SKM-1 treated with dmso at 0.1 percent for 144 hours (cell line): ENCODE results near the gene KIF6.
A peak's percentile ranks its signal among the peaks of the same experiment; 100 is the strongest.
"Not testable (repeated sequence)": the region's sequence is repeated elsewhere in the genome, so short reads cannot be mapped to it uniquely, and the experiment has no call there.

ENCODE experiments used
- DNase-seq: peaks from one replicate; lab custom pipeline; 2025; ENCODE audit not compliant: unreplicated experiment; lab: John Stamatoyannopoulos, UW

The KIF6 gene

DNA sequence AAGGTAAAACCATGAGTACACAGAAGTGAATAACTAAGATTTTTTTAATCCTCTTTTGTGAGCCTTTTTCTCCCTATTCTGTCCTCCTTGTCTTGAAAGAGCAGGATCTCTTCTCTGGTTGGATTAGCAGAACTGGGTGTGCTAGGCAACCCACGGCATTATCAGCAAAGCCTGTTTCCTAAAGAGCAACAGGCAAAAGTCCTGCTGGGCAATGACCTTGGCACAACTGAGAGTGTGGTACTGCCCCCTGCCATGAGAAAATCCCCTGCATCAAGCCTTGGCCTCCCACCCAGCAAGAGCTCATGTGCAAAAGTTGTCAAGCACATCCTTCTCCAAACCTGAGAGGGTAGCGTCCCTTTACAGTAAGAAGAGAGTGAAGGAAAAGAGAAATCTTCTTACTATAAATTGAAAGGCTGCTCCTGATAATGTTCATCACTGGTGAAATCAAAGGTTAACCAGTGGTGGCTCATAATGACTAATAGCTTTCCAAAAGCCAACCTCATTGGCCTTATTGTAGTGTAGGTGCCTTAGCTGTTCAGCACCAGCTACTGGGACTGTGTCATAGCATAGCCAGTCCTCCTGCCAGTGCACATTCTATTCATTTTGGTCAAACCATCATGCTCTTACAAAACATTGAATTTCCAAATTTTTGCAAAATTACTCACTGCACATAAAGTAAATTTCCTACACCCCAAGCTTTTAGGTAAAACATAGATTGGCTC lies 17.1 kb downstream of the KIF6 start:
- DNase-seq: no peak

DNA sequence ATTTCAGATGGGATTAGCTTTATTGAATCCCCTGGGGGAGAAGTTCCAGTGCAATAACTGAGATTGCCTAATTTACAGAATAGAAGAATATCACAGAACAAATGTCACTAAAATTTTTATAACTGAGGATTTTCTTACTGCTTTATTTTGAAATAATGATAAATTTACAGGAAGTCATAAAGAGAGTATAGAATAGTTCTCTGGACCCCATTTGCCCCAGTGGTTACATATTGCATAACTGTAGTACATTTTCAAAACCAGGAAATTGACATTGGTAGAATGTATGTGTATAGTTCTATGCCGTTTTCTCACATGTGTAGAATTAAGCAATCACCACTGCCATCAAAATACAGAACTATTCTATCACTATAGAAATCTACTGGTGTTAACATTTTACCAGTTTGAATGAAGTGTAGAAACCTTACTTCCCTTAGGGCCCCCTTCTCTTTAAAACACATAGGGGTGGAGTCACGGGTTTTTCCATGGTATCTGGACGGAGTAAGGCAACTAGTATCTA lies 18.3 kb downstream of the KIF6 start:
- peak; percentile 69 for DNase-seq

DNA sequence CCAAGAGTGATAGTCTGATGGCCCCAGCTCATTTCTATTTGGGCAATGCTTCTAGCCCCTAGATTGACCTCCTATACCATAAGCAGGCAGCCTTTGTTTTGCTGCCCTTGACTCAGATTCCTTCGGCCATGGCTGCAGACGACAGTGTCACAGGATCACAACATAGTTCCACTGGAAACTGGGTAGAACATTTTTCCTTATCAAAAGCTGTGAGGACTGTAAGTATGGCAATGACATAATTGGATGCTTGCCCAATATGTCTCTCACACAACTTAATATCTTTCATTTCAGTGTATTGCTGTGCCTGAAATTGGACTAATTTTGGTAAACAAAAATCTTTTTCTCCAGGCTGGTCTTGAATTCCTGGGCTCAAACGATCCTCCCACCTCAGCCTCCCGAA lies 22.9 kb downstream of the KIF6 start:
- DNase-seq: no peak

DNA sequence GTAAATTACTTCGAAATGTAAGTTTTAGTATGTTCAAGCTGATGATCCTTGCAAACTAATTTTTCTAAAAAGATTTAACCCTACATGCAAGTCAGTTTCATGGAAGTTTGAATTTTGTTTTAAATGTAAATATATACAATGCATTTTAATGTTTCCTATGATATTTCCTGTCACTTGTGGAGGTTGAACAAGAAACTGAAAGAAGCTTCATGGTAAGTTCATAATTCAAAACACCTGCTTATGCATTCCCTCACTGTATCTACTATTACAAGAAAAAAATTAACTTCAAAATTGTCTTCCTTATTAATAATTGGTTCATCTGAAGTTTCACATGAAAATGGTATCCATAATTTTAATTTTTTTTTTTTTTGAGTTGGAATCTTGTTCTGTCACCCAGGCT lies 24.8 kb downstream of the KIF6 start:
- DNase-seq: no peak

DNA sequence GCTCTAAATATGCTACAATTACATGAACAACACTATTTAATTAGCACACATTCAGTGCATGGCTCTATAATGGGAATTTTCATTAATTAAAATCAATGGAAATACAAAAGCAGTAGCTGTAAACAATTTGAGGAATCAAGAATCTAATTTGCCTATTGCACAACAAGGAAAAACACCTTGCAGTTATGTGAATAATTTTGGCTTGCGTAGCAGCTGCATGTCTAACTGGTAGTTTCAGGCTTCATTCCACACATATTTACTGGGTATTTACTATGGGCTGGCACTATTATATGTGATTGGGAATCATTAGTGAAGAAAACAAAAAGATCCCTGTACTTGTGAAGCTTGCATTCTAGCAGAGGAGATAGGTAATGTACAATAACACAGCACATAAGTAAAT lies 26.4 kb downstream of the KIF6 start:
- no peak for DNase-seq

DNA sequence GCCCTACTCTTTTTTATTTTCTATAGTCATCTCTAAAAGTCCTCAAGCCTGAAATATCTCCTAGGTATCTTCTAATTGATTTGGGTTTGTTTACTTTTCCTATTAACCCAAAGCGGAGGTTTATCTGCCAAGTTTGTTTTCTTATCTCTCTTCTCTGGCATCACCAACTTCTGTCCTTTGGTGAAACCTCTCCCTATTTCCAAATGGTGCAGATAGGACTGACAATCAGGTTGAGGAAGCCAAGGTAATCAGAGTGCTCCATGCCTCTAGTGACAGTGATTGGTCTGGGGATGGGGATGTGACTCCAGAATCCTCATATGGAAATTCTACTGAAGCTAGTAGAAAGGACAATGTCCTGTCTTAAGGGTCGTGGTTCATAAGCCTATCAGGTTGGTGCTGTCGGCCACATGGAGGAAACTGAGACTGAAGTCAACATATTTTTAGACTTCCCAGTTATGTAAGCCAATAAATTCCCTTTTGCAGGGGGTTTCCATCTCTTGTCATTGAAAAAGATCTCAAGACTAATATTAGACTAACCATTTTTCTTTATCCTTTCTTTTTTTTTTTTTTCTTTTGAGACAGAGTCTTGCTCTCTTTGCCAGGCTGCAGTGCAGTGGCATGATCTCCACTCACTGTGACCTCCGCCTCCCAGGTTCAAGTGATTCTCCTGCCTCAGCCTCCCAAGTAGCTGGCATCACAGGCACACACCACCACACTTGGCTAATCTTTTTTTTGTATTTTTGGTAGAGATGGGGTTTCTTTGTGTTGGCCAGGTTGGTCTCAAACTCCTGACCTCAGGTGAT lies 28.0 kb downstream of the KIF6 start:
- no peak for DNase-seq

DNA sequence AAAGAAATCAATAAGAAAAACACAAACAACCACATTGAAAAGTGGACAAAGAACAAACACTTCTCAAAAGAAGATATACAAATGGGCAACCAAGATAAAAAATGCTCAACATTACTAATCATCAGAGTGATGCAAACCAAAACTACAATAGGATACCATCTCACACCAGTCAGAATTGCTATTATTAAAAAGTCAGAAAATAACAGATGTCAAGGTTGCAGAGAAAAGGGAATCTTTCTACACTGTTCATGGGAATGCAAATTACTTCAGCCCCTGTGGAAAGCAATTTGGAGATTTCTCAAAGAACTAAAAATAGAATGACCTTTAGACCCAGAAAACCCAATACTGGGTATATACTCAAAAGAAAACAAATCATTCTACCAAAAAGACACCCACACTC lies 29.8 kb downstream of the KIF6 start:
- DNase-seq: no peak

DNA sequence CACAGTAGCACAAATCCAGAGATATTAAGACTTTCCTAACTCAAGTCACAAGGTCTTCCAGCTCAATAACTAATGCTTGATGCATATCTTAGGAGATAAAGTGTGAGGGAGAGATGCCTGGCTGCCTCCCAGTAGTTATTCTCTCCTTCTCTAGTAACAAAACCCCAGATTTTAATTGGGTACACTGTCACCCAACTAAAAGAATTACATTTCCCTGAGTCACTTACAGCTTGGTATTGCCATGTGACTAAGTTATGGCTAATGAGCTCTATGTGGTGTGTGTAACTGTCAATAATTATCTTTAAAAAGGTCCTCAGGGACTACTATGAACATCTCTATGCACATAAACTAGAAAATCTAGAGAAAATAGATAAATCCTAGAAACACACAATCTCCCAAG lies 32.0 kb downstream of the KIF6 start:
- DNase-seq: no peak

DNA sequence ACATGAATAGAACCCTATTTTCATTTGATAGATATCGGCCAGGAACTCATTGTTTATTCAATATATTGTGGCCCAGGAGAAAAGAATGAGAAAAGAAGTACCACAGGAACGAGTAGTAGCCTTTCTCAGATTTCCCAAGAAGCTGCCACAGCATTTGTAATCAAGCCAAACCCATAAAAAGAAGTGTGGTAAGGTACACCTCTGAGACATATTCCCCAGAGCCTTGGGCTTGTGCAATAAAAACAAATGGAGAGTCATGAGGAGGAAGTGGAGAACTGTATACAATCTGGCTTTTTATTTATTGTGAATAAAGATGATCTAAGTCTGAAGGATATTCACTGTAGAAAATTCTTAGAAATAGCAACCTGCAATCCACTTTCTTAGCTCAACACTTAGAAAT lies 36.7 kb downstream of the KIF6 start:
- peak; percentile 86 for DNase-seq

DNA sequence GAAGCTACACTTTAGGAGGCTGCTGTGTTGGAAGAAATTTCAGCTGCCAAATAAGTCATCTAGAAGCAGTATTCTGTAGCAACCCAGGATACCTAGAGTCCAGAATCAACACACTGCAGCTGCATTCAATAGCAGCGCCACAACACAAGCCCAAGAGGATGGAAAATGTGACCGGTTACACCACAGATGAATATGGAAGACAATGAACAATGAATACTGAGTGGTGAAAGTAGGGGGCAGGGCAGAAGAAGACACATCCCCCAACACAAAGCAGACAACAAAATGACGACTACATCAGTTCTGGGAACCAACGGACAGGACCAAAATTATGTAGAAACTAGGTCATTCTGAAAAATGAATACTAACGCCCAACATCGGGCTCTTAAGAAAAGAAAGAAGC lies 38.2 kb downstream of the KIF6 start:
- DNase-seq: no peak

DNA sequence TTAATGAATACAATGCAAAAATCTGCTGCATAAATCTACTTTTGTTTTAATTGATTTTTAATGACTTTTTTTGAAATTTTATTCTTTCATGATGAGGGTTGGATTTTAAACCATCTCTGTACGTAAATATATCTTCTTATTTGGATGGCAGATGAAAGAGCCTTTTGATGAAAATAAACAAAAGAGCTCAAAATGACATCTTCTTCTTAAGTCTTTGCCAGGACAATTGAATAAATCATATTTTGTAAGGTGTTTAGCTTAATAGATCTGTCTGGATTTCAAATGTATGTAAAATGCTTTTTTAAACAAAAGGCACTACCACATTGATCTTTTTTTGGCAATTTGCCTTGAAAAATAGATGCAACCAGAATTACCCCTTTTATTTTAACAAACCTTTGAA lies 39.3 kb downstream of the KIF6 start:
- DNase-seq: no peak

DNA sequence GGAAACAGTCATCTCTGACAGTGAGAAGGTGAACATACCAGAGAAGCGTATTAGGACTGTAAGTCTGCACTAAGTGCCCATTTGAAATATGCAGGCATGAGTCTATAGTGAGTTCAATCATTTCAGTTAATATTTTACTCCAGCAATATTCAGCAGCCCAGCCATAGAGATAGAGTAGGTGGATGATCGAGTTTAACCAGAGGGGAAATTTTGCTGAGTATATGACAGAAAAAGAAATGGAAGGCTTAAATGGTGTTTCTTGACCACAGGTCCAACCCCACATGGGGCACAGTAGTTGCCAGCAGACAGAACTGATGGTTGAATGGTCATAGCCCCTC lies 39.8 kb downstream of the KIF6 start:
- no peak for DNase-seq

DNA sequence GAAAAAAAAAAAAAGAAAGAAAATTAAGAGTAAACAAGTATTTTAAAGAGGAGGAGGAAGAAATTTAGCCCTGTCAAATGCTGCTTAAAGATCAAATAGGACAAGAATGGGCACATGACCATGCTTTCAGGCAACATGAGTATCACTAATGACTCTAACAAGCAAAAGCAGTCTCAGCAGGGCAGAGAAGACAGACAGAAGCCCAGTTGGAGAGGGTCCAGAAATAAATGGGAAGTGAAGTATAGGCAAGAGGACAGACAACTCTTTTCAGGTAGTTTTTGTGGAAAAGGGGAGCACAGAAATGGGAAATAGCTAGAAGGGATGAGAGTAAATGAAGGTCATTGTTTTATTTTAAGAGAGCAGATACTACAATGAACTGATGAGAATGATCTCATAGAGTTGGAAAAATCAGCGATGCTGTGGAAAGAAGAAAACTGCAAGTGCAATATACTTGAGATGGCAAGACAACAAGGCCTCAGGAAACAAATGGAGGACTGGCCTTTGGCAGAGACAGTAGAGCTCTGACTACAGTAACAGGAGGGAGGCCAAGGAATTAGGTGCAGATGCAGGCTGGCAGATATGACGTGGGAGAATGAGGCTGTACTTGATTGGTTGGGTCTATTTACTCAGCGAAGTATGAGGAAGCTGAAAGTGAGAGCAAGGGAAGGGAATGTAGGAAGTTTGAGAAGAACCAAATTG lies 40.3 kb downstream of the KIF6 start:
- peak; percentile 30 for DNase-seq

DNA sequence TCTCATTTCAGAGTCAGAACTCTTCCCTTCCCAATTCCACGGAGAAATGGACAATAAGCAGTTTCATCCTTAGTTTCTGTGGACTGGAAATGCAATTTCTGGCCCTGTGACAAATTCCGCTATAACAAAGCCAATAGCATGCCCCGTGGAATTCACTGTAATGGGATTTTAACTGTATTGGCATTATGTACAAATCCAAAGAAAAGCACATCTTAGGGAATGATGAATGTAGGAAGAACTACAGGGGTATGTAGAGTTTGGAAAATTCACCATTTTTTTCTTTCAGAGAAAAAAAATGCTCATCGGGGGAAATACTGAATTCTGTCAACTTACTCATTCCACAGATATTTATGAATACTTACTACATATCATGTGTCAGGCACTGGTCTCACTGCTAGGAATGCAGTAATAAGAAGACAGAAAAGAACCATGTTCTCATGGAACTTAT lies 43.5 kb downstream of the KIF6 start:
- no peak for DNase-seq

DNA sequence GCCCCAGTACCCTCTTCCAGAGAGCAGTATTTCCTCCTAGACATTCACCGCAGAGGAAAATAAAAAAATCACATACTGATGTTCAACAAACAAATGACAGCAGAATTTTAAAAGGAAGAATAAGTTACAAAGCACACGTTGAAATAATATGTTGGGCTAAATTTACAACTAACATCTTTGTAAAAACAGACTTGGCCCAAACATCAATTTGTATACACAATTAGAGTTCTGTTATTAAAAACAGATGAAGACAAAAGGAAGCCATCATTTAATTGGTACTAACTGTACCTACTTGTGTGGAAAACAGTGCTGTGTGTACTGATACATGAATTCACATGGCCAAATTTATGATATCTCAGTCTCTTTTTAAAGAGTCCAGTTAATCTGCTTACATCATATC lies 46.3 kb downstream of the KIF6 start:
- DNase-seq: no peak

DNA sequence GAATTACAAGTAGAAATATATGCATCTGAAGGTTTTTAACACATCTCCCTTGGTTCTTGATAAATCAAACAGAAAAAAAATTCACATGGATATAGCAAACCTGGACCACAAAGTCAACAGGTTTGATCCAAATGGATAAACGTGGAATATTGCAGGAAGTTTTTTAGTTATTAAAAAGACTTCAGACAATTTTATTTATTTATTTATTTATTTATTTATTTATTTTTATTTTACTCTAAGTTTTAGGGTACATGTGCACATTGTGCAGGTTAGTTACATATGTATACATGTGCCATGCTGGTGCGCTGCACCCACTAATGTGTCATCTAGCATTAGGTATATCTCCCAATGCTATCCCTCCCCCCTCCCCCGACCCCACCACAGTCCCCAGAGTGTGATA lies 47.9 kb downstream of the KIF6 start:
- DNase-seq: not testable (repeated sequence)

DNA sequence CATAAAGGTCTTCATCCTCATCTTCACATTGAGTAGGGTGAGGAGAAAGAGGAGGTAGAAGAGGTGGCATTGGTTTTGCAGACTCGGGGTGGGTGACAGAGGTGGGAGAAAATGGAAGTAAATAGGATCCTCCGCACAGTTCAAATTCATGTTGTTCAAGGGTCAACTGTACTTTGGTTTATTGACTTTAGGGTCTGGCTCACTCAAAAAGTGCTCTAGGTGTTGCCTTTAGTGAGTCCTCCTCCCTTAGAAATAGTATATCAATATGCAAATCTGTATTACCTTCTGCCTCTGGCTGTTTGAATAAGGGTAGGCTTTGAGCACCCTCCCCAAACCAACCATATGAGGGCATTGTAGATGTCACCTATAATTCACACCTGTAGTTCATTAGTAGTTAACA lies 54.7 kb downstream of the KIF6 start:
- no peak for DNase-seq

DNA sequence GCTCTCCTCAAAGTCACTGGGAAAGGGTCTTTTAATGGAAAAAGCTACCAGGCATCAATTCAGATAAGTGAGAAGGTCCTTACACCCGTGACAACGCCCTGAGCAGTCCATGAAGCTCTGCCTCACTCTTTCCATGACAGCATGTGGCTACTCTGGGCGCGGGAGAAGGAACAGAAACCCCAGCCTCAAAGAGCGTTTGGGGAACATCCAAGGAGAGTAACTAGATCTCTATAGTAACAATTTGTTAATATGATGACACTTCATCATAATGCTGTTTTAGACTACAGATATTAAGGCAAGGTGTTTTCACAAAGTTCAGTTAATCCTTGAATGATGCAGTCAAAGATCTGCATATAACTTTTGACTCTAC lies 55.2 kb downstream of the KIF6 start:
- no peak for DNase-seq

DNA sequence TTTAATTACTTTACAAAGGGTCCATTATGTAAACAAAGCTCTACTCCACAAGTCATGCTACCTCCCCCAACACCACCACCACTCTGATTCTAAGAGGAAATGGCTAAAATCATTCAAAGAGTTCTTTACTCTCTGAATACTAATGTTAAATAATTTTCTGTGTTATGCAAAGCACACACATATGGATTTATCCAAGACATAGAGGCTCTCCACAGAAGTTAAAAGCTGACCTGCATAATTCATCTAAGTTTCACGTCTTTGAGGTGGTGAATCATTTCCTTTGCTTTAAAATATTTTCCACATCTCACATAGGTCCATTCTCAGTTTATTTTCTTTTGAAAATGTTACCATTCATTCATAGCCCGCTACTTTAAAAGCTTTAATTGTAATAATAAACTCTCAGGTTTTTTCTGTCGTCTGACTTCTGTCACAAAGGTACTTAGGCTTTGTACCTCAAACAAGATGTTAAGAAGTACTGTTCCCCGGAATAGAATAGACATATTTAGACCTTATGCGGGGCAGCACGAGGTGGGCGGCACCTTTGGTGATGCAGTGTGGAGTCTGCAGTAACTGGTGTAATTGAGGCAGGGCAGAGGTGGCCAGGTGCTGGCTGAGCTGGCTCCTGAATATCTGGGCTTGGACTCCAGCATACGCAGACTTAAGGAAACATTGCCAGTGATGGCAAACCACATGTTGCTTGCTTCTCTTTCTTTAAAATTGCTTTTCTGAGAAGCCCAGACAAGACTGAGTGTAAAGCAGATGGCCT lies 55.8 kb downstream of the KIF6 start:
- no peak for DNase-seq

DNA sequence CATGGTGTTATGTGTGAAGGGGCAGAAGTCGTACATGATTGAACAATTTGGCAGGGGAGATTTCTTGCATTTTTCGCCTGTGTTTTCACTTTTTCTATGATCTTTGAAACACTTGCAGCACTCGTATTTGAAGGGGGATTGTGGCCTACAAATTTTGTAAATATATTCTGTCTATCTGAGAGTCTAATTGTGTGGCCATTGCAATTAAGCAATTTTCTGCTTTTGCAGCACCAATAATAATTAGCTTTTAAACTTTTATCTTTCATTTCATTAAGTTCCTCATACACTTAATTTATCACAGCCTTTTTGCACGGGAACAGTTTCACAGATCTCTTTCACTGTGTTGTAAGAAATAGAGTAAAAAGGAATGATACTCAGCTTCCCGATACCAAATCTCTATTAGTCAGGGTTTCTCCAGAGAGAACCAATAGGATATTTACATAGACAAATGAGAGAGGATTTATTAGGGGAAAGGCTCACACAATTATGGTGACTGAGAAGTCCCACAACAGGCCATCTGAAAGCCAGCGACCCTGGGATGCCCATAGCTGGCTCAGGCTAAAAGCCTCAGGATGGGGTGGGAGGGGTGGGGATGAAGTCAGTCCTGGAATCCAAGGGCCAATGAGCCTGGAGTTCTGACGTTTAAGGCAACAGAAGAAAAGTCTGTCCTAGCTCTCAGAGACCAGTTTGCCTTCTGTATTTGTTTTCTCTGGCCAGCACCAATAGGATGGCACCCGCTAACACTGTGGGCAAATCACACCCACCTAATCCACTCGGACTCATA lies 58.3 kb downstream of the KIF6 start:
- DNase-seq: no peak
